ENCODE data around the gene AGRN. TPM values are rescaled to one million over a fixed set of nuclear protein-coding genes. Genes with fewer than 3 reads are reported as not detected.
"Not testable (repeated sequence)": the region's sequence is repeated elsewhere in the genome, so short reads cannot be mapped to it uniquely, and the experiment has no call there.

AGRN gene
- polyA plus RNA-seq, 3 donors = 0.06 to 4.7 (median 0.43) TPM

DNA sequence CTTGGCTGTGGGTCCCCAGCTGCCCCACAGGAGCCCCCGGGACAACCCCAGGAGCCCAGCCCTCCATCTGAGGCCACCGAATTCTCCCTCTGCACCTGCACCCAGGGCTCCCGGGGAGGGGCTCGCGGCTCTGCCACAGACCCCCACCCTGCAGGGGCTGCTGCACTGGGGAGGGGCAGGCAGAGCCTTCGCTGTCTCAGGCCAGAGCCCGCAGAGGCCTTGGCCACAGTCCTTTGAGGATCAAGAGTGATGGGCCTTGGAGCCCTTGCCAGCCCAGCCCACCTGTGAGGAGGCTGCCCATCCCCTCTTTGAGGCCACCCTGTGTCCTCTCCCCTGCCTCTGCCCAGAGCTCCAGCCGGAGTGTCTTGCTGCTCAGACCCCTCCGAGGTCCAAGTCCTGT, 44.6 kb upstream of the AGRN start:
- Histone ChIP-seq H3K4me1 (ENCODE audit: control insufficient read depth in 1 of 2, insufficient read depth in 2 of 2, low read length in 2 of 2) (peaks cover 5 to 8% of the 10 kb centered on the region in 2 donors), H4K20me1 (ENCODE audit: insufficient read depth, low read length) (no peaks in the 10 kb centered on the region), H3K36me3 (replicated peaks in 1 of 2; ENCODE audit: control insufficient read depth in 1 of 2, insufficient read depth in 2 of 2, low read length in 2 of 2) (no peaks in the 10 kb centered on the region), H3K79me2 (ENCODE audit: insufficient read depth, low read length) (no peaks in the 10 kb centered on the region), H3K27me3 (ENCODE audit: control insufficient read depth in 2 of 2, insufficient read depth in 2 of 2, low read length in 2 of 2) (peaks cover 3 to 24% of the 10 kb centered on the region in 2 donors), H3K4me2 (replicated peaks; ENCODE audit: extremely low read depth, low read length, poor library complexity, severe bottlenecking) (no peak overlapping the region), H3K4me3 (replicated peaks in 1 of 3; ENCODE audit: low read depth in 2 of 3, low read length in 3 of 3) (no peak overlapping the region), H3K9ac (ENCODE audit: insufficient read depth, low read length, poor library complexity, severe bottlenecking) (no peak overlapping the region), H2AFZ (ENCODE audit: insufficient read depth, low read depth, low read length, poor library complexity, severe bottlenecking) (no peak overlapping the region), H3K9me3 (replicated peaks in 1 of 2; ENCODE audit: control insufficient read depth in 1 of 2, insufficient read depth in 1 of 2, low read length in 2 of 2) (peaks cover 0 to 5% of the 10 kb centered on the region in 2 donors), H3K27ac (ENCODE audit: low read depth in 1 of 2, low read length in 2 of 2) (no peak overlapping the region)
- Mint-ChIP-seq H3K36me3 (no peaks in the 10 kb centered on the region), H3K4me3 (peak overlapping the region in 1 of 2 donors; percentile 76), H3K27ac (no peak overlapping the region), H3K27me3 (ENCODE audit: low read depth in 3 of 3) (peaks cover 18 to 45% (median 27%) of the 10 kb centered on the region in 3 donors), H3K4me1 (peaks cover 3% of the 10 kb centered on the region), H3K9me3 (peaks cover 0 to 5% (median 4%) of the 10 kb centered on the region in 7 donors)
- 87% methylated on average over 8 of the region's 9 CpGs for WGBS (ENCODE audit: insufficient coverage)
- TF ChIP-seq, protein P1, sequence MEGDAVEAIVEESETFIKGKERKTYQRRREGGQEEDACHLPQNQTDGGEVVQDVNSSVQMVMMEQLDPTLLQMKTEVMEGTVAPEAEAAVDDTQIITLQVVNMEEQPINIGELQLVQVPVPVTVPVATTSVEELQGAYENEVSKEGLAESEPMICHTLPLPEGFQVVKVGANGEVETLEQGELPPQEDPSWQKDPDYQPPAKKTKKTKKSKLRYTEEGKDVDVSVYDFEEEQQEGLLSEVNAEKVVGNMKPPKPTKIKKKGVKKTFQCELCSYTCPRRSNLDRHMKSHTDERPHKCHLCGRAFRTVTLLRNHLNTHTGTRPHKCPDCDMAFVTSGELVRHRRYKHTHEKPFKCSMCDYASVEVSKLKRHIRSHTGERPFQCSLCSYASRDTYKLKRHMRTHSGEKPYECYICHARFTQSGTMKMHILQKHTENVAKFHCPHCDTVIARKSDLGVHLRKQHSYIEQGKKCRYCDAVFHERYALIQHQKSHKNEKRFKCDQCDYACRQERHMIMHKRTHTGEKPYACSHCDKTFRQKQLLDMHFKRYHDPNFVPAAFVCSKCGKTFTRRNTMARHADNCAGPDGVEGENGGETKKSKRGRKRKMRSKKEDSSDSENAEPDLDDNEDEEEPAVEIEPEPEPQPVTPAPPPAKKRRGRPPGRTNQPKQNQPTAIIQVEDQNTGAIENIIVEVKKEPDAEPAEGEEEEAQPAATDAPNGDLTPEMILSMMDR (IDR thresholded peaks at IDR 0.05) = no peak
- DNase-seq = no peak
- intact Hi-C loops (cut with micrococcal nuclease) = loop anchor here in 1 of 2 donors (2.0 kb wide), 1 partner anchor 71 kb away; no protein-coding TSS in a partner anchor

GRCh38 chr1:975896-976683, 43.8 kb upstream of the AGRN start:
- H3K9me3 ChIP-seq (replicated peaks in 1 of 2; ENCODE audit: control insufficient read depth in 1 of 2, insufficient read depth in 1 of 2, low read length in 2 of 2) = peaks cover 0 to 5% of the 10 kb centered on the region in 2 donors
- H3K36me3 ChIP-seq (replicated peaks in 1 of 2; ENCODE audit: control insufficient read depth in 1 of 2, insufficient read depth in 2 of 2, low read length in 2 of 2) = no peaks in the 10 kb centered on the region
- no peak overlapping the region for H3K4me3 ChIP-seq (replicated peaks in 1 of 3; ENCODE audit: low read depth in 2 of 3, low read length in 3 of 3)
- Mint-ChIP-seq H3K36me3 (no peaks in the 10 kb centered on the region), H3K27ac (no peak overlapping the region), H3K4me1 (peaks cover 3% of the 10 kb centered on the region), H3K4me3 (peak overlapping the region; percentile 50 to 76), H3K9me3 (peaks cover 0 to 5% (median 4%) of the 10 kb centered on the region in 7 donors), H3K27me3 (ENCODE audit: low read depth in 3 of 3) (peaks cover 14 to 37% (median 22%) of the 10 kb centered on the region in 3 donors)
- peak overlapping the region; percentile 19 for H3K4me2 ChIP-seq (replicated peaks; ENCODE audit: extremely low read depth, low read length, poor library complexity, severe bottlenecking)
- no peak overlapping the region for H3K27ac ChIP-seq (ENCODE audit: low read depth in 1 of 2, low read length in 2 of 2)
- peaks cover 5 to 8% of the 10 kb centered on the region in 2 donors for H3K4me1 ChIP-seq (ENCODE audit: control insufficient read depth in 1 of 2, insufficient read depth in 2 of 2, low read length in 2 of 2)
- 2% methylated on average over 27 of the region's 40 CpGs for WGBS (ENCODE audit: insufficient coverage)
- no peaks in the 10 kb centered on the region for H4K20me1 ChIP-seq (ENCODE audit: insufficient read depth, low read length)
- peaks cover 0 to 17% of the 10 kb centered on the region in 2 donors for H3K27me3 ChIP-seq (ENCODE audit: control insufficient read depth in 2 of 2, insufficient read depth in 2 of 2, low read length in 2 of 2)
- H2AFZ ChIP-seq (ENCODE audit: insufficient read depth, low read depth, low read length, poor library complexity, severe bottlenecking) = no peak overlapping the region
- TF ChIP-seq, protein P1 (IDR thresholded peaks at IDR 0.05) = peak; percentile 75
- DNase-seq = peak in 2 of 3 donors; percentile 44 to 63
- H3K79me2 ChIP-seq (ENCODE audit: insufficient read depth, low read length) = no peaks in the 10 kb centered on the region
- intact Hi-C loops (cut with micrococcal nuclease) = loop anchor here in 1 of 2 donors (2.0 kb wide), 1 partner anchor 71 kb away; no protein-coding TSS in a partner anchor
- H3K9ac ChIP-seq (ENCODE audit: insufficient read depth, low read length, poor library complexity, severe bottlenecking) = no peak overlapping the region

DNA sequence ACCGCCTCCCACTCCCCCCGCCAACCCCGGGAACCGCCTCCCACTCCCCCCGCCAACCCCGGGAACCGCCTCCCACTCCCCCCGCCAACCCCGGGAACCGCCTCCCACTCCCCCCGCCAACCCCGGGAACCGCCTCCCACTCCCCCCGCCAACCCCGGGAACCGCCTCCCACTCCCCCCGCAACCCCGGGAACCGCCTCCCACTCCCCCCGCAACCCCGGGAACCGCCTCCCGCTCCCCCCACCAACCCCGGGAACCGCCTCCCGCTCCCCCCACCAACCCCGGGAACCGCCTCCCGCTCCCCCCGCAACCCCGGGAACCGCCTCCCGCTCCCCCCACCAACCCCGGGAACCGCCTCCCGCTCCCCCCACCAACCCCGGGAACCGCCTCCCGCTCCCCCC, 43.1 kb upstream of the AGRN start:
- H3K4me1 Mint-ChIP-seq; H2AFZ ChIP-seq (ENCODE audit: insufficient read depth, low read depth, low read length, poor library complexity, severe bottlenecking); H3K4me1 ChIP-seq (ENCODE audit: control insufficient read depth in 1 of 2, insufficient read depth in 2 of 2, low read length in 2 of 2); H3K9ac ChIP-seq (ENCODE audit: insufficient read depth, low read length, poor library complexity, severe bottlenecking); H3K9me3 Mint-ChIP-seq; H3K36me3 ChIP-seq (replicated peaks in 1 of 2; ENCODE audit: control insufficient read depth in 1 of 2, insufficient read depth in 2 of 2, low read length in 2 of 2); H3K4me3 ChIP-seq (replicated peaks in 1 of 3; ENCODE audit: low read depth in 2 of 3, low read length in 3 of 3); H4K20me1 ChIP-seq (ENCODE audit: insufficient read depth, low read length); DNase-seq; H3K27ac Mint-ChIP-seq; H3K36me3 Mint-ChIP-seq; H3K9me3 ChIP-seq (replicated peaks in 1 of 2; ENCODE audit: control insufficient read depth in 1 of 2, insufficient read depth in 1 of 2, low read length in 2 of 2); H3K4me3 Mint-ChIP-seq; intact Hi-C loops (cut with micrococcal nuclease); H3K27ac ChIP-seq (ENCODE audit: low read depth in 1 of 2, low read length in 2 of 2); H3K79me2 ChIP-seq (ENCODE audit: insufficient read depth, low read length); H3K4me2 ChIP-seq (replicated peaks; ENCODE audit: extremely low read depth, low read length, poor library complexity, severe bottlenecking): not testable (repeated sequence)
- peaks cover 12 to 32% (median 17%) of the 10 kb centered on the region in 3 donors for H3K27me3 Mint-ChIP-seq (ENCODE audit: low read depth in 3 of 3)
- peaks cover 0 to 12% of the 10 kb centered on the region in 2 donors for H3K27me3 ChIP-seq (ENCODE audit: control insufficient read depth in 2 of 2, insufficient read depth in 2 of 2, low read length in 2 of 2)
- WGBS (ENCODE audit: insufficient coverage) = no CpG with 5 or more reads among the region's 39 CpGs

Measured in CD14-positive monocyte (primary cell).